KBM-7 (cell line): Measurements from ENCODE around the gene SH3BGRL2.
"Not testable (repeated sequence)": the region's sequence is repeated elsewhere in the genome, so short reads cannot be mapped to it uniquely, and the experiment has no call there.

Experiments
- DNase-seq: peaks from one replicate; pipeline ENCODE4 v3.0.0-alpha.2; 2015
- in situ Hi-C: fragments of 300-500 bp; cut with MboI; formaldehyde crosslinking; loops from 2 replicates; pipeline ENCODE4 v1.14.3; 2020; ENCODE audit warnings: low sequenced_read_pairs, low pct_unique_long_range_greater_than_20kb, mixed read lengths

The SH3BGRL2 gene

DNA sequence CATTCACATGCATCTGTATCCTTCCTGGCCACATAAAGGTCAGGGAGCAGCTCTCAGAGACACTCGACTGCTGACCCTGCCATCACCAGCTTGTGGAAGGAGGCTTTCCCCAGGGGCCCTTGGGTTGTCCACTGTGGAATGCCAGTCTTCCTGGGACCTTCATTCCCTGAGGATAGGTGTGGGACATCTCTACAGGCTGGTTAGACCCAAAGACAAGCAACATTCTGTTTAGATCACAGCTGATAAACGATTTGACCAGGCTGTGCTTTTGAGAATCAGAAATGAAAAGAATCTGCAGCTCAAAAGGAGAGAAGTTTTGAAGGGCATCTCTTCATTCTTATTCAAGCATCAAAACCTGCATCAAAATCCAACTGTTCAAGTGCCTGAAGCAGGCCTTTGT lies 18.2 kb upstream of the SH3BGRL2 start:
- DNase-seq: no peak
- in situ Hi-C loops: no loop called here

DNA sequence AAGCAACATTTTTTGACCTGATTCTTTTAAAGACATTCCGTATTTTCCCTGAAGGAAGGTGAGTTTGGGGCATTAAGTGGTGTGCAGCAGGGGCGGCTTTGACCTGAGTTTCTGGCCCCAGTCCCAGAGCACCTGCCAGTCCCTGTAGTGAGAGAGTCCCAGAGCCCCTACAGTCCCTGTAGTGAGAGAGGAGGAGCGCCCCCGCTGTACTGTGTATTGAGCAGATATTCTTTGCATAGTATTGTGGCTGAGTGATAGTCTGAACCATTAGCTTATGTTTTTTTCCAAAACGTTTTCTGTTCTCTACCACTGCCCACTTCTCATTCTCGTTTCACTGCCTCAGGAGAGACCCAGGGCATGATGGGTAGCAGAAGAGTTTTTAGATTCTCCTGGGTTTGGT lies 17.2 kb upstream of the SH3BGRL2 start:
- in situ Hi-C loops: no loop called here

DNA sequence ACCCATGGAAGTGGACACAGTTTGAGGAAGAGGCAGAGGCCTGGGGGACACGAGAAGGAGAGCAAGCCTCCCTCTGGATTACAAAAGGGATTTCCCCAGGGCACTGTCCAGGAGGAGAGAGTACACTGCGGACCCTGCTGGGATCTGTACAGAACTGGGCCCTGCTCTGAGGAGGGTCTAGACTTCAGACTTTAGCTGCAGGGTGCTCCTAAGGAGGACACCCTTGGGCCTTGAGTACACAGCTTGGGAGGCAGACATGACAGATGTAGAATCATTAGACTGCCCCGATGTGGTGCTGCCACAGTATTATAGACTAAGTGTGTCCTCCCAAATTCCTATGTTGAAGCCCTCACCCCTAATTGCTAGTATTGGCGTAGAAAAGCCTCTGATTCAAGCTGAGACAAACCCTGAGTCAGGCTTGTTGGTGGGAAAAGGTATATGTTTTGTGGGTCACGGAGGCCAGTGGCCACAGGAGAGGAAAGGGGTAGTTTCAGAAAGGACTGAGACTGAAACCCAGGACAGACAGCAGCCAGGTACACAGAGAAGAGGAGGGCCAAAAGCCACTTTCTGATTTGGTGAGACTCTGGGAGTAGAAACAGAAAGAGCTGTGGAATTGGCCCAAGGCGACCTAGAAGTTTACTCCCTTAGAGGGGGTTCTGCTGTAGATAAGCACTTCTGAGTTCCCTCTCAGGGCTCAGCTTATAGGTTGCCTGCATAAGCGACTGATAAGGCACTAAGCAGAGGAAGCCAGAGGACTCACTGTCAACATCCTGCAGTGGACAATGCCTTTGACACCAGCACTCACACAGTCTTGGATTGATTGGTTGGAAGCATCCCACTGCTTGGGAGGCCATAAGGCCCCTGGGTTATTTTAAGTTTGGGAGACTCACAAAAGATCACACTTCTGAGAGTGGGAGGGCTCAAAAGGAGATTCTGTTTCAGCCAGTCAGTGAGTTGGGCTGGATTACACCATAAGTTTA lies 16.5 kb upstream of the SH3BGRL2 start:
- in situ Hi-C loops: no loop called here
- no peak for DNase-seq

More for the DNA sequence above, 17.2 kb upstream of the SH3BGRL2 start:
- DNase-seq: no peak

DNA sequence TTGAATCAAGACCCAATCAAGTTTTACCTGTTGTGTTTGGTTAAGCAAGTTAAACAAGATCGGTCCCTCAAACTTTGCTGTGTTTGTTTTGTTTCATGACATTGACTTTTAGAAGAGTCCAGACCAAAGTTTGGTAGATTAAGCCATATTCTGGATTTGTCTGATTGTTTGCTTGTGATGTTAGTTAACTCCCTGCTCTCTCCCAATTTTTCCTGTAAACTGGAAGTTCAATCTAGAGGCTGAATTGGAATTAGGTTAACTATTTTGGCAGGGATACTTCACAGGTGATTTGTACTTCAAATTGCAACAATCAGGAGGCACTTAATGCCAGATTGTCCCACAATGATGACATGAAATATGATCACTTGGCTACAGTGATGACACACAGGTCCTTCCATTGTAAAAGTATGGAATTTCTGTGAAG lies 13.6 kb upstream of the SH3BGRL2 start:
- in situ Hi-C loops: no loop called here
- DNase-seq: no peak

DNA sequence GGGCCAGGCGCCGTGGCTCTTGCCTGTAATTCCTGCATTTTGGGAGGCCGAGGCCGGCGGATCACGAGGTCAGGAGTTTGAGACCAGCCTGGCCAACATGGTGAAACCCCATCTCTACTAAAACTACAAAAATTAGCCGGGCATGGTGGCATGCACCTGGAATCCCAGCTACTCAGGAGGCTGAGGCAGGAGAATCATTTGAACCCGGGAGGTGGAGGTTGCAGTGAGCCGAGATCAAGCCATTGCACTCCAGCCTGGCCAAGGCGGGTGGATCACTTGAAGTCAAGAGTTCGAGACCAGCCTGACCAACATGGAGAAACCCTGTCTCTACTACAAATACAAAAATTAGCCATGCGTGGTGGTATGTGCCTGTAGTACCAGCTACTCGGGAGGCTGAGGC lies 12.7 kb upstream of the SH3BGRL2 start:
- in situ Hi-C loops, DNase-seq: not testable (repeated sequence)

DNA sequence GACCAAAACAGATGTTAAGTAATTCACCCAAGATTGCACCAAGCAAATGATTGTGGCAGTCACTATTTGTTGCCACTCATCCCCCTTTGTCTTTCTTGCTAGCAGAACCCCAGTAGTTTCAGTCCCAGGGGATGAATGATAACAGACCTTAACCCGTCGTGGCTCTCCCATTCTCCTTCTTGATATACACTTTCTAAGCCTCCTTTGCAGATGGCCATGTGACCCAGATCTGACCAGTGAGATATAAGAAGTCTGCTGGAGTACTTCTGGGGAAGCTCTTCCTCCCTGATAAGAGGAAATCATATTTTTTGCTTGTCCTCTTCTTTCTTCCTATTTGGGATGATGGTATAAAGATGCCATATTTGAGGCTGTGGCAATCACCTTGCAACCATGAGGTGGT lies 9.6 kb upstream of the SH3BGRL2 start:
- DNase-seq: no peak
- in situ Hi-C loops: no loop called here

DNA sequence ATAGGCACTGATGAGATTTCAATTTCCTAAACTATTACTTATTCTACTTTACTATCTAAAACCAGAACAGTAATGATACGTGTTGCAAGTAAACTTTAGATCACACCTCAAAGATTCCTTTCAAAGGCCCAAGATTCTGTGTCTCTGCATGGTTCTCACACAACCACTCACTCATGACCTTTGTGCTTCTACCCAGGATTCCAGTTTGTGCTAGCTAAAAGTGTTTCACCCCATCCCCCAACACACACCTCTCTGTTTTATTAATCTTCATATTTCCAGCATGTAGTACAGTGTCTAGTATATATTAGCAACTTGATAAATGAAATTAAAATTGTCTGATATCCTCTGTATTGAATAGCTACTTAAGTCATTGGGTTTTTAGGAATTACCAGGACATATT lies 8.8 kb upstream of the SH3BGRL2 start:
- in situ Hi-C loops: no loop called here
- DNase-seq: no peak

DNA sequence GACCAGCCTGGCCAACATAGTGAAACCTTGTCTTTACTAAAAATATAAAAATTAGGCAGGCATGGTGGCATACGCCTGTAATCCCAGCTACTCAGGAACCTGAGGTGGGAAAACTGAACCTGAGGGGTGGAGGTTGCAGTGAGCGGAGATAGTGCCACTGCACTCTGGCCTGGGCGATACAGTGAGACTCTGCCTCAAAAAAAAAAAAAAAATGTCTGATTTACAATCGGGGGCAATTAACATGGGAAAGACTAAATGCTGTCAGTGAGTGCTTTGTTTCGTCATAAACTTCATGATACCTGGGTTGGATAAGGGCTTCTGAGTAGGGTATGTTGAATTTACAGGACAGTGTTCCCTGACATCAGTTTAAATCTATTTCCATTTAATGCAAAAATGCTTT lies 8.0 kb upstream of the SH3BGRL2 start:
- no peak for DNase-seq
- in situ Hi-C loops: no loop called here

DNA sequence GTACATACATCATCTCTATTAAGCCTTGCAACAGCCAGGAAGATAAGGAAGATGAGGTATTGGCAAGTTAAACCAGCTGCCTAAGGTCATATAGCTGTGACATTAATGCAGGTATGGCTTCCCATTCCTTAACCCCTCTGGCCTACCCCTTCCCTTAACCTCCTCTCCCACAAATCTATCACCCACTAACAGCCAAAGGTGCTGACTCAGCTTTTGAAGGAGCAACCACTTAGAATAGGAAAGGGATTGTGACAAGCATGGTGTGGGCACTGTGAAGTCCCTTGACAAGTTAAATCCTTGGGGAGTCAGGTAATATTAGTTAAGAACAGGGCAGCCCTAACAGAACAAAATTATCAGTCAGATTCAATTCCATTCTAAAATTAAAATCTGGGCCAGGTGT lies 5.4 kb upstream of the SH3BGRL2 start:
- DNase-seq: no peak
- in situ Hi-C loops: no loop called here

DNA sequence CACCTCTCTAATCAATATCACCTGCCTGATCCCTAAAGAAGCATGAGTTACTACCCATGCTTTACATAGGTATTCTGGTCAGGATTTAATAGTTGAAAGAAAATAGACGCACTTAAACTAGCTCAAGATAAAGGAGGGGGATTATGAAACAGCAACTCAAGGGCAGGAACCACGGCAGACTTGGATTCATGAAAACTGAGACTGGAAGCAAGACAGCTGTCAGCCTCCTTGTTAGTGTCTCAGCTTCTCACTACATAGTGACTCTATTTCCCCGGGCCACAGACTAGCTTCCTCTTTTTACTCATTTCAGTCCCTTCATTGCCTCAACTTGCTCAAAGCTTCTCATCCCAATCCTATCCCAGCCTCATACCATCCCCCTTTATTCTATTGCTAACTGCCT lies 4.3 kb upstream of the SH3BGRL2 start:
- no peak for DNase-seq
- in situ Hi-C loops: no loop called here

DNA sequence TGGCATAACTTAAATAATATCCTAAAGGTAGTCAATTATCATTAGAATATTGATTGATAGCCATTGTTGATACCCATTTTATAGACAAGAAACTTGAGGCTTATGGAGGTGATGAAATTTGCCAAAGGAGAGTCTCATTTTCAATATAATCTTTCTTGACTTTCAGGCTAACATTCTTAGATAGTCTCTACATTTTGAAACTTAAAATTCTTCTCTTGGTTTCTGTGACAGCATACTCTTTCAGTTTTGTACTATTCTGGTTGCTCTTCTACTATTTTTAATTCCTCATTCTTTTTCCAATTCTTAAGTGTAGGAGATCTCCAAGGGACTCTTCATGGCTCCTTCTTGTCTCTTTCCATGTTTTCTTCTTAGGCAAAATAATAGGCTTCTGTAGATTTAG lies 3.7 kb upstream of the SH3BGRL2 start:
- in situ Hi-C loops: no loop called here
- no peak for DNase-seq

DNA sequence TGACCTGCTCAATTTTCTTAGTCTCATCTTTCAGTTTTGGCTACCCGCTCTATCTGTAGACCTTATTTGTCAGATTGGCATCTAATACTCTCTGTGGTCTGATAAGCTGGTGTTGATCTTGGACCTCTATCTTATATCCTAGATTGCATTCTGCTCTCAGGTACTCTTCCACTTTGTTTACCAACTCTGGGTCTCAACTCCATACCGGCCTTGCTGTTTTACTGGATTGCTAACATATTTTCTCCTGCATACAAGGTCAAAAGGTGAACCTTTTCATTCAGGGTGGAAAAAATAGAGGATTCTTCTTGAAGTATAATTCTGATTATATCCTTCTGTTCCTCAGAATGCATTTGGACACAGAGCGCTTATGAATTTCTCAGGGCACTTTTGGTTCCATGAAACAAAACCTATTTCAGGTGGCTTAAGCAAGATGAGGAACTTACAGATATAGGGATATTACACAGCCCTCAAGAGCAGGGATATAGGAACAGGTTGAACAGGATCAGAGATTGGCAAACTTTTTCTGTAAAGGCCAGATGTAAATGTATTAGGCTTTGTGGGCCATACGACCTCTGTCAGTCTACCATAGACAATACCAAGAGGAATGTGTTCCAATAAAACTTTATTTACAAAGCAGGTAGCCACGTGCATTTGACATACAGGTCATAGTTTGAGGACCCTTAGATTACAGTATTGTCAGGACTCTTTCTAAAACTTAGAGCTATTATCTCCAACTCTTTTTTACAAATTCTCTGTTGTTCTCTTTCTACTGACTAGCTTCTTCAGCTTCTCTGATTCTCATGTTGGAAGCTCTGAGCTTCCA lies 2.5 kb upstream of the SH3BGRL2 start:
- in situ Hi-C loops: no loop called here
- DNase-seq: no peak

DNA sequence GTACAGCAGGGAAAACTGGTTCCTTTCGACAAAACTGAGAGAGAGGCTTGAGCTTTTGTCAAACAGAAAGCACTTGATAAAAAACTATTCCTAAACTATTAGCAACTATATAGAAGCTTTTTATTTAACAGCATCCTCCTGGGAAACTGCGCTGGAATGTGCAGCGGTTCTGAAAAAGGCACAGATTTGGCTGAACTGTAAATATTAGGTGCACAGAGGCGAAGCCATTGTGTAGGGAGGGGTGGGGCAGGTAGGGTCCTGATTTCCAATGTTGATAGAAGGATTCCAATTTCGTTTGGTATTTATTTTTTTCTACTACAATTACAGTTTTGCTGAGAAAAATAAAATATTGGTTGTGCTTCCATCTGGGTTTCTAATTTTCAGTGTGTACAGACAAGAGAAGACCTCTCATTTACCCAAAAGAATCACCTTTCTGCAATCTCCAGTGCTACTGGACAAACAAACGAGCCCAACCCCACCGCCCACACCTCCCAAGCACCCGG lies 698 bp upstream of the SH3BGRL2 start:
- in situ Hi-C loops: no loop called here
- no peak for DNase-seq

DNA sequence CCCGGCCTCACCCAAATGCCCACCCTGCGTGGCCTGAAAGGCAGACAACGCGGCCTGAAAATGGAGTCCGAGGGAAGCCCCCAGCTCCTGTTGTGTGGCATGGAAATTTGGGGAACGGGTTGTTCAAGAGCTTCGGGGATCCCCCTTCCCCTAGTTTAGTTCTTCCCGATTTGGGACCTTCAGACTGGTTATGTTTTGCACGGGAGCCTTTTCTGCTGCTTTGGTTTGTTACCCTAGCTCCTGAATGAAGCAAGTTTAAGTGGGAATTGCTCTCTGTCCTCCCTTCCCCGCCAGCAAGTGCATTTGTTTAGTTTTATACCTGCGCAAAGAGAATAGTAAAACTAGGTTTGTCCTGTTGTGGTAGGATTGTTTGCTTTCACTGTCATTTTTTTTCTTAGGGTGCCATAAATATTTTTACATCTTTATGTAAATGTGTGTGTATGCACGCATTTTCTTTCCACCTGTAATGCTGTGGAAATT lies 604 bp downstream of the SH3BGRL2 start:
- in situ Hi-C loops: no loop called here
- peak; percentile 10 for DNase-seq

DNA sequence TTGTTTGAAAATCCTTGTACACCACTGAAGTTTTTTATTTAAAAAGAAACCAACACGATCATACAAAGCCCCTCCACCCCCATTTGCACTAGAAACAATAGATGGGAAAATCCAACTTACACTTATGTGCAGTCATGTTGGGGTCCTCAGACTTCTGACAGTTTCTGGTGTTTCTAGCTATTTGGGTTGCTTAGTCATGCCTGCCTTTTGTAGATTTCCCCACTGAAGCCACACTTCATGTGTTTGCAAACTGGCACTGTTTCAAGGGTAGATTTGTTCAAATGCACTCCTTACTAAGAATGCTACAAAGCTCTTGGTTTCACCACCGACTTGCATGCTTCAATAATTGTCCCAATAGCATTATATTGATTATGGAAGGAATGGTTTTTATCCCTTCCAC lies 1.5 kb downstream of the SH3BGRL2 start:
- in situ Hi-C loops: no loop called here
- no peak for DNase-seq

DNA sequence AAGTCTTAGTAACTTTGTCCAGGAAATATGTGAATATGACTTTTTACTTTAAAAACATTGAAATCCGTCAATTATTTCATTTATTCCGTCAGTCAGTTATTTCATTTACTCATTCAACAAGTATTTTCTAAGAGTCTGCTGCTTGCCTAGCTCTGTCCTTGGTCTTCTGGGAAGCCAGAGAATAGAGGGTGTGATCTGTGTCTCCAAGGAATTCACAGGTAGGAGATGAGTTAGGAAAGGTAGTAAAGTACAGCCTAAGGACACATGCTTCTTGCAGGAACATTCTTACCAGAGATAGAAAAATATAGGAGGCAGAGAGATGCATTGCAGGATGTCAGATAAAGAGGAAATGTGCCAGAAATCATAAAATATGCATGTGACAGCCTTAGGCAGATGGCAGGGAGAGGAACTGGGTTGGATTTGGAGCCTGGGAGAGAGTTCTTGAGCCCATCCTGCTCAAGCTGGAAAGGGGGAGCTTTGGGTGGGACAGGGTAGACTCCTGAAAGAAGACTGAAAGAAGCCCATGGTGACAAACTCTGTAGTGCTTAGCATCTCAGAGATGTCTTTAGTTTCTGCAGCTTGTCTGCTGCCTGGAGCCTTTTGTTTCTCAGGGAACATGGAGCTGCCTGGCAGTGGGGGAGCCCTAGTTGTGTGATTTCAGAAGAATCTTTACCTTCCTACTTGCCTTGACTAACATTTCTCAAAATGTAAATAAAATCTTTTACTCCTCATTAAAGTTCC lies 3.5 kb downstream of the SH3BGRL2 start:
- DNase-seq: no peak
- in situ Hi-C loops: no loop called here

DNA sequence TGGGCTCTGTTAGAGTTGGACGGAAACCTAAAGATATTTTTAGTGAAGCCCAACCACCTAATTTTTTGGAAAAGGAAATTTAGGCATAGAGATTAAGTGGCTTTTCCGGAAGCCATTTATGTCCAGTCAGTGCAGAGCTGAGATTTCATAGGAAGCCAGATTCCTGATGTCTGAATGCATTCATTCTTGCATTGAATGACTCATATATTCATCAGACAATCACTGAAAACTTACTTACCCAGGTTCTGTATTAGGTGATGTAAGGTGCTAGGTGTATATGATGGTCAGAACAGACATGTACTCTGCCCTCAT lies 4.1 kb downstream of the SH3BGRL2 start:
- in situ Hi-C loops: no loop called here
- no peak for DNase-seq

DNA sequence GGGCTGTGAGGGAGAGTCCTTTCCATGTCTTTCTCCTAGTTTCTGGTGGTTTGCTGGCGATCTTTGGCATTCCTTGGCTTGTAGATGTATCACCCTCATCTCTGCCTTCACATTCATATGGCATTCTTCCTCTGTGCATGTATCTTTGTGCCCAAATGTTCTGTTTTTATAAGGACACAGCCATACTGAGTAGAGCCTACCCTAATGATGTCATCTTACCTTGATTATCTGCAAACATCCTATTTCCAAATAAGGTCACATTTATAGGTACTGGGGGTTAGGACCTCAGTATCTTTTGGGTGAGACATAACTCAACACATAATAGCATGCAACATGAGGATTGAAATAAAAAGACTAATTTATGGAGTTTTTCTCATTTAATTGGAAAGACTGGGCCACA lies 5.5 kb downstream of the SH3BGRL2 start:
- DNase-seq: no peak
- in situ Hi-C loops: no loop called here
